Mammary epithelial cell (primary cell): Measurements from ENCODE around the gene PARVA.
A peak's percentile ranks its signal among the peaks of the same experiment; 100 is the strongest.

Source experiments
- EZH2 ChIP-seq: IDR thresholded peaks from 2 replicates; pipeline ENCODE4 v1.6.1; 2012; ENCODE audit warnings: low read length, inconsistent platforms, borderline replicate concordance
- TF ChIP-seq, protein P1 (sequence below), 2 donors: IDR thresholded peaks in 1 of 2; conservative IDR thresholded peaks in 1 of 2; 2 replicates each; pipeline ENCODE4 v1.5.1; 2011 to 2012; ENCODE audit warnings: inconsistent platforms in 2 of 2, low read length in 2 of 2, mild to moderate bottlenecking in 2 of 2, control low read depth in 1 of 2, low read depth in 1 of 2; ENCODE audit not compliant: insufficient read depth in 1 of 2; ENCODE audit errors: extremely low read depth in 1 of 2

DNA sequence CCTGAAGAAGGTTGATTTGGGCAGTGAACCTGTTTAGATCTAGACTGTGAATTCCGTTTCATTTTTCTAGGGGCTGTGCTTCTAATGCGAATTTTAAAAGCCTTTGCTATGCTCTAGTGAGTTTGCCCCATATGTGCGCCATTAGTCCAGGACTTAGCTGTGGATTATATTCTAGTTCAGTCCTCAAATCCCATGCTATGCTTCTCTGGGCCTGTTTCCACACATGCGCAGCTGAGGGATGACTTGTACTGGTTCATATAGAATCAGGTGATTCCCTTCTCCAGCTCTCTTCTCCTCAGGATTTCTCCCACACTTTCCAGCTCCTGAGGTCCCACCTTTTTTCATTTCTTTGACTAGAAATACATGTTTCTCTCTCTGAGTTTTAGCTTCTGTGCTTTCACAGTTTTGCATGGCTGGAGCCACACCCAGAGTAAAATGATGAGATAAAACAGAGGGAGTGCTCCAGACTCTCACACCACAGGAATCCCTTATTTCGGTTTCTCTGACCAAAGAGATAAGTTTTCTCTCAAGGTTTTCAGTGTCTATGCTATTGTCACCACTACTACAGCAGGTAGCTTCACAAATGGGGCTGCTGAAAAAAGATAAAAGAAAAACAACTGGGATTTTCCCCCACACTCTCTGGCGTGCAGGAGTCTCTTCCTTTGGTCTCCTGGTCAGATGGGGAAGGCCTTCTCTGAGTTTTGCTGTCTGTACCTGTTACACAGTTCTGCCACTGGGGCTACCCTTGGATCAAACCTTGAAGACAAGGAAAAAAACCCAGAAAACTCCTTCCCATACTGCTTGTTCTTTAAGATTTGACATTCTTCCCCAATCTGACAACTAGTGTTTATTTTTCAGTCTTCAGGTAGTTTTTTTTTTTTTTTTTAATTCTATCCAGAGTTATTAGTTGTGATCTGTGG lies 200.6 kb downstream of the PARVA start:
- TF ChIP-seq, protein P1, sequence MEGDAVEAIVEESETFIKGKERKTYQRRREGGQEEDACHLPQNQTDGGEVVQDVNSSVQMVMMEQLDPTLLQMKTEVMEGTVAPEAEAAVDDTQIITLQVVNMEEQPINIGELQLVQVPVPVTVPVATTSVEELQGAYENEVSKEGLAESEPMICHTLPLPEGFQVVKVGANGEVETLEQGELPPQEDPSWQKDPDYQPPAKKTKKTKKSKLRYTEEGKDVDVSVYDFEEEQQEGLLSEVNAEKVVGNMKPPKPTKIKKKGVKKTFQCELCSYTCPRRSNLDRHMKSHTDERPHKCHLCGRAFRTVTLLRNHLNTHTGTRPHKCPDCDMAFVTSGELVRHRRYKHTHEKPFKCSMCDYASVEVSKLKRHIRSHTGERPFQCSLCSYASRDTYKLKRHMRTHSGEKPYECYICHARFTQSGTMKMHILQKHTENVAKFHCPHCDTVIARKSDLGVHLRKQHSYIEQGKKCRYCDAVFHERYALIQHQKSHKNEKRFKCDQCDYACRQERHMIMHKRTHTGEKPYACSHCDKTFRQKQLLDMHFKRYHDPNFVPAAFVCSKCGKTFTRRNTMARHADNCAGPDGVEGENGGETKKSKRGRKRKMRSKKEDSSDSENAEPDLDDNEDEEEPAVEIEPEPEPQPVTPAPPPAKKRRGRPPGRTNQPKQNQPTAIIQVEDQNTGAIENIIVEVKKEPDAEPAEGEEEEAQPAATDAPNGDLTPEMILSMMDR (conservative IDR thresholded peaks at IDR 0.05 in 1 of 2, IDR thresholded peaks at IDR 0.05 in 1 of 2; ENCODE audit: extremely low read depth in 1 of 2, insufficient read depth in 1 of 2, low read depth in 1 of 2, low read length in 2 of 2) = peak; percentile 11 to 18
- no peak for TF ChIP-seq EZH2
